ENCODE results near the gene ANO10.

The ANO10 gene

DNA sequence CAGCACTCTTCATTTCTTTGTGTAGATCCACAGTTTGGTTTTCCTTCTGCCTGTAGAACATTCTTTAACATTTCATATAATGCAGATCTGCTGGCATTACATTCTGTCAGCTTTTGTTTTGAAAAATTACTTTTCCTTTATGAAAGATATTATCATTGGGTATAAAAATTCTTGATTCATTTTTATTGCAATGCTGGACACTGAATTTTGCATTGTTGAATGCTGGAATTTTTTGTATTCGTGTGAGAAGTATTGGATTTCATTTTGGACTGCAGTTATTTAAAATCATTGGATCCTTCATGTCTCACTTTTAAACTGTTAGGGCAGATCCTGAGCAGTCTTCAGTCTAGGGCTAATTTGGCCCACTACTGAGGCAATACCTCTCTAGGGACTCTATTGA, 268.4 kb downstream of the ANO10 start:
- DNase-seq: no peak
- no peak for TF ChIP-seq EZH2 (IDR thresholded peaks at IDR 0.05; ENCODE audit: borderline replicate concordance, low read depth, low read length, severe bottlenecking)
- TF ChIP-seq, protein P1, sequence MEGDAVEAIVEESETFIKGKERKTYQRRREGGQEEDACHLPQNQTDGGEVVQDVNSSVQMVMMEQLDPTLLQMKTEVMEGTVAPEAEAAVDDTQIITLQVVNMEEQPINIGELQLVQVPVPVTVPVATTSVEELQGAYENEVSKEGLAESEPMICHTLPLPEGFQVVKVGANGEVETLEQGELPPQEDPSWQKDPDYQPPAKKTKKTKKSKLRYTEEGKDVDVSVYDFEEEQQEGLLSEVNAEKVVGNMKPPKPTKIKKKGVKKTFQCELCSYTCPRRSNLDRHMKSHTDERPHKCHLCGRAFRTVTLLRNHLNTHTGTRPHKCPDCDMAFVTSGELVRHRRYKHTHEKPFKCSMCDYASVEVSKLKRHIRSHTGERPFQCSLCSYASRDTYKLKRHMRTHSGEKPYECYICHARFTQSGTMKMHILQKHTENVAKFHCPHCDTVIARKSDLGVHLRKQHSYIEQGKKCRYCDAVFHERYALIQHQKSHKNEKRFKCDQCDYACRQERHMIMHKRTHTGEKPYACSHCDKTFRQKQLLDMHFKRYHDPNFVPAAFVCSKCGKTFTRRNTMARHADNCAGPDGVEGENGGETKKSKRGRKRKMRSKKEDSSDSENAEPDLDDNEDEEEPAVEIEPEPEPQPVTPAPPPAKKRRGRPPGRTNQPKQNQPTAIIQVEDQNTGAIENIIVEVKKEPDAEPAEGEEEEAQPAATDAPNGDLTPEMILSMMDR (IDR thresholded peaks at IDR 0.05; ENCODE audit: borderline replicate concordance, extremely low read depth, low read length, poor library complexity, severe bottlenecking): no peak
- H4K20me1 ChIP-seq (ENCODE audit: insufficient read depth, low read length): no peaks in the 10 kb centered on the region
- ATAC-seq (ENCODE audit: insufficient read depth, low read depth): no peak
- no peak overlapping the region for H2AFZ ChIP-seq (ENCODE audit: low read depth, low read length)
- H3K4me3 ChIP-seq (ENCODE audit: low read depth in 1 of 2, low read length in 2 of 2): no peak overlapping the region
- H3K4me2 ChIP-seq (ENCODE audit: insufficient read depth, low read length): no peak overlapping the region
- no peak overlapping the region for H3K27ac ChIP-seq (ENCODE audit: low read length)
- peaks cover 6% of the 10 kb centered on the region for H3K4me1 ChIP-seq (ENCODE audit: insufficient read depth, low read length)
- H3K27me3 ChIP-seq (ENCODE audit: insufficient read depth, low read length, poor library complexity): no peaks in the 10 kb centered on the region
- no peaks in the 10 kb centered on the region for H3K79me2 ChIP-seq (ENCODE audit: insufficient read depth, low read length)
- H3K9ac ChIP-seq (ENCODE audit: low read depth, low read length): no peak overlapping the region
- peaks cover 30% of the 10 kb centered on the region for H3K9me3 ChIP-seq (ENCODE audit: insufficient read depth, low read length, severe bottlenecking)
- peaks cover 29% of the 10 kb centered on the region for H3K36me3 ChIP-seq (ENCODE audit: insufficient read depth, low read length)

DNA sequence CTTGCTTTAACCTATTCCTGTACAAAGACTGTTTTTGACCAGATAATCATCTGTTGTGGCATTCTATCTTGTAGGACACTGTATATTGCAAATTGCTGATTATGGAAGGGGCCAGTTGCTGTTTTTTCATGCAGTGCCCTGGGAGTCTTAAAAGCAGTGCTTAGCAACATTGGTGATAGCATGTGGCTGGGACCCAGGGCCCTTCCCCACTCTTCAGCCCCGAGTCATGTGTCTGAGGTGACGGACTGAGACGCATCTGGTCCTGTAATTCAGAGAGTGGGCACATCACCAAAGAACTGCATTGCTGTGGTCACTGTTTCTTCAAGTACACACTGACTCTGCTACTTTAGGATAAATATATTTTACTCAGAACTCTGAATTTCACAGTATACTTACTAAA, 272.1 kb downstream of the ANO10 start:
- peaks cover 57% of the 10 kb centered on the region for H3K36me3 ChIP-seq (ENCODE audit: insufficient read depth, low read length)
- no peak overlapping the region for H2AFZ ChIP-seq (ENCODE audit: low read depth, low read length)
- H3K4me1 ChIP-seq (ENCODE audit: insufficient read depth, low read length): peaks cover 42% of the 10 kb centered on the region
- no peak overlapping the region for H3K9ac ChIP-seq (ENCODE audit: low read depth, low read length)
- ATAC-seq (ENCODE audit: insufficient read depth, low read depth) (no peak), DNase-seq (no peak)
- H3K27ac ChIP-seq (ENCODE audit: low read length): 0 out of 2 replicates have a peak overlapping the region, but pooled peaks have one; percentile 93
- no peaks in the 10 kb centered on the region for H3K79me2 ChIP-seq (ENCODE audit: insufficient read depth, low read length)
- H4K20me1 ChIP-seq (ENCODE audit: insufficient read depth, low read length): no peaks in the 10 kb centered on the region
- H3K27me3 ChIP-seq (ENCODE audit: insufficient read depth, low read length, poor library complexity): no peaks in the 10 kb centered on the region
- TF ChIP-seq, protein P1 (IDR thresholded peaks at IDR 0.05; ENCODE audit: borderline replicate concordance, extremely low read depth, low read length, poor library complexity, severe bottlenecking): no peak
- no peak for TF ChIP-seq EZH2 (IDR thresholded peaks at IDR 0.05; ENCODE audit: borderline replicate concordance, low read depth, low read length, severe bottlenecking)
- no peak overlapping the region for H3K4me3 ChIP-seq (ENCODE audit: low read depth in 1 of 2, low read length in 2 of 2)
- peaks cover 21% of the 10 kb centered on the region for H3K9me3 ChIP-seq (ENCODE audit: insufficient read depth, low read length, severe bottlenecking)
- H3K4me2 ChIP-seq (ENCODE audit: insufficient read depth, low read length): no peak overlapping the region

DNA sequence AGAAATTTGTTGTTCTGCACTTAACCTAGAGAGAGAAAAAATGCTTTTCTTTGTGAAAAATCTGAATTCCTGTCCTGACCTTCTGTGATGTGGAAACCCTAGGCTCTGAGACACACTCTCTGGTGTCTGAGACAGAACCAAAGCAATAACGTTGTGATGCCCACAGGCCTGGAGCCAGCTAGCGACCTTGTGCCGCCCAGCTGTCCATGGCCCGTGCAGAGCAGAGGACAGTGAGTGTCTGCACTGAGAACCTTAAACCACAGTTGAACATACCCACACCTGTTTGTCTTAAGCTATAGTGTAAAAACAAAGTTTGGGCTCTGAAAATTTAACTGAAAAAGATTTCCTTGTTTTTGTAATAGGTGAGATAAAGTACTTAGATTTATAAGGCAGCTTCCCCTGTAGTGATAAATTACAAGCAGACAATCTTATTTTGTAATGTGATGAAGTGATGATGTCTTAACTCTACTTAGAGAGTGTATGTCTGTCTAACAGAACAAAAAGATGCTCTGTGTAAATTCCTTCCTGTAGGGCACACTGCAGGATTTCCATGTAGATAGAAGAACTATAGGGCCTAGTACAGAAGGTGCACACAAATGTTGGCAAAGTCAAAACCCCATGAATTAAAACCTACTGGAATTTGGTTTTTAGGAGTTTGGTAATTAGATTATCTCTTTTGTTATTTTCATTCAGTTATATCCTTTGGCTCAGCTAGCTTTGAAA, 272.8 kb downstream of the ANO10 start:
- peaks cover 49% of the 10 kb centered on the region for H3K4me1 ChIP-seq (ENCODE audit: insufficient read depth, low read length)
- no peaks in the 10 kb centered on the region for H3K79me2 ChIP-seq (ENCODE audit: insufficient read depth, low read length)
- peaks cover 20% of the 10 kb centered on the region for H3K9me3 ChIP-seq (ENCODE audit: insufficient read depth, low read length, severe bottlenecking)
- H3K27ac ChIP-seq (ENCODE audit: low read length): peak overlapping the region; percentile 93
- peaks cover 64% of the 10 kb centered on the region for H3K36me3 ChIP-seq (ENCODE audit: insufficient read depth, low read length)
- no peak for ATAC-seq (ENCODE audit: insufficient read depth, low read depth)
- H3K4me2 ChIP-seq (ENCODE audit: insufficient read depth, low read length): no peak overlapping the region
- DNase-seq: no peak
- H3K9ac ChIP-seq (ENCODE audit: low read depth, low read length): no peak overlapping the region
- no peak overlapping the region for H3K4me3 ChIP-seq (ENCODE audit: low read depth in 1 of 2, low read length in 2 of 2)
- H2AFZ ChIP-seq (ENCODE audit: low read depth, low read length): no peak overlapping the region
- TF ChIP-seq EZH2 (IDR thresholded peaks at IDR 0.05; ENCODE audit: borderline replicate concordance, low read depth, low read length, severe bottlenecking): no peak
- H3K27me3 ChIP-seq (ENCODE audit: insufficient read depth, low read length, poor library complexity): no peaks in the 10 kb centered on the region
- H4K20me1 ChIP-seq (ENCODE audit: insufficient read depth, low read length): no peaks in the 10 kb centered on the region

DNA sequence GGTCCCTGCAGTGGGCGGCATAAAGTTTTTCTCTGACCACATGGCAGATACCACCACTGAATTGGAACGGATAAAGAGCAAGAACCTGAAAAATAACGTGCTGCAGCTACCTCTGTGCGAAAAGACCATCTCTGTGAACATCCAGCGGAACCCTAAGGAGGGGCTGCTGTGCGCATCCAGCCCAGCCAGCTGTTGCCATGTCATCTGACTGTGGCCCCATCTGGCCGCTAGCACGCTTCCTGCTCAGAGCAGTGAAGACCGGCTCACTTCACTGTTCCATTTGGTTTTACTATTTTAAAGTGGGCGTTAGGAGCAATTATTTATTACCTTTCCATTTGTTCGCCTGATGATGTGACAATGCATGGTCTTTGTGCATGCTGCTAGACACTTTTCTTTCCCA, 273.5 kb downstream of the ANO10 start:
- H3K4me2 ChIP-seq (ENCODE audit: insufficient read depth, low read length): no peak overlapping the region
- H3K79me2 ChIP-seq (ENCODE audit: insufficient read depth, low read length): no peaks in the 10 kb centered on the region
- DNase-seq: no peak
- TF ChIP-seq, protein P1 (IDR thresholded peaks at IDR 0.05; ENCODE audit: borderline replicate concordance, extremely low read depth, low read length, poor library complexity, severe bottlenecking): no peak
- TF ChIP-seq EZH2 (IDR thresholded peaks at IDR 0.05; ENCODE audit: borderline replicate concordance, low read depth, low read length, severe bottlenecking): no peak
- peak overlapping the region; percentile 19; the same call in 1 of the 2 replicates for H3K9ac ChIP-seq (ENCODE audit: low read depth, low read length)
- H2AFZ ChIP-seq (ENCODE audit: low read depth, low read length): no peak overlapping the region
- H3K4me3 ChIP-seq (ENCODE audit: low read depth in 1 of 2, low read length in 2 of 2): no peak overlapping the region
- H3K27ac ChIP-seq (ENCODE audit: low read length): peak overlapping the region; percentile 93
- H3K4me1 ChIP-seq (ENCODE audit: insufficient read depth, low read length): peaks cover 53% of the 10 kb centered on the region
- peaks cover 14% of the 10 kb centered on the region for H3K9me3 ChIP-seq (ENCODE audit: insufficient read depth, low read length, severe bottlenecking)
- ATAC-seq (ENCODE audit: insufficient read depth, low read depth): no peak
- H4K20me1 ChIP-seq (ENCODE audit: insufficient read depth, low read length): no peaks in the 10 kb centered on the region
- H3K27me3 ChIP-seq (ENCODE audit: insufficient read depth, low read length, poor library complexity): no peaks in the 10 kb centered on the region
- H3K36me3 ChIP-seq (ENCODE audit: insufficient read depth, low read length): peaks cover 70% of the 10 kb centered on the region

All from DND-41 (cell line).